ENCODE data around the gene C2orf42.

DNA sequence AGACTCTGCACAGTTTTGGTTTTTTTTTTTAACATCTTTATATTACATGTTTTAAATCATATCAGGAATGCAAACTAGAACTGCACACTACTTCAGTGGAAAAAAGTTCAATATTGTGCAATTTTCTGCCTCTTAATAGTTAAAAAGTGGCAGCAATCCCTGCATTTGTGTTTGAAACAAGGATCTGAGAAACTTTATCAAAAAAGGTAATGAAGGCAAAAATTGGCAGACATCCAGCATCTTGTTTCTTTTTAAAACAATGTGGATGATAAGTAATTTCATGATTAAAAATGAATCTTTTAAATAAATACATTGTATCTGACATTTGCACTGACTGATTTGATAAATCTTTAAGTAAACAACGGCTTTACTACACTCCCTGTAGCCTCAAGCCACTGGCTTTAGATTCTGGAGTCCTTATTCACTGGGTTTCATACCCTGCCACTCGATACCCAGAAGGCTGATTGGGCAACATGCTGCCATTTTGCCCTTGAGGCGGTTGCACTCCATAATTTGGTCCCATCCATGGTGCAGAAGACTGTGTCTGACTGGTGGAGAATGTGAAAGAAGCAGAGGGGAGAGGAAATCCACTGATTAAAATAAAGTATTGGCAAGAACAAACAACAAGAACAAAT, 21.6 kb upstream of the C2orf42 start:
- TF ChIP-seq, protein P1, sequence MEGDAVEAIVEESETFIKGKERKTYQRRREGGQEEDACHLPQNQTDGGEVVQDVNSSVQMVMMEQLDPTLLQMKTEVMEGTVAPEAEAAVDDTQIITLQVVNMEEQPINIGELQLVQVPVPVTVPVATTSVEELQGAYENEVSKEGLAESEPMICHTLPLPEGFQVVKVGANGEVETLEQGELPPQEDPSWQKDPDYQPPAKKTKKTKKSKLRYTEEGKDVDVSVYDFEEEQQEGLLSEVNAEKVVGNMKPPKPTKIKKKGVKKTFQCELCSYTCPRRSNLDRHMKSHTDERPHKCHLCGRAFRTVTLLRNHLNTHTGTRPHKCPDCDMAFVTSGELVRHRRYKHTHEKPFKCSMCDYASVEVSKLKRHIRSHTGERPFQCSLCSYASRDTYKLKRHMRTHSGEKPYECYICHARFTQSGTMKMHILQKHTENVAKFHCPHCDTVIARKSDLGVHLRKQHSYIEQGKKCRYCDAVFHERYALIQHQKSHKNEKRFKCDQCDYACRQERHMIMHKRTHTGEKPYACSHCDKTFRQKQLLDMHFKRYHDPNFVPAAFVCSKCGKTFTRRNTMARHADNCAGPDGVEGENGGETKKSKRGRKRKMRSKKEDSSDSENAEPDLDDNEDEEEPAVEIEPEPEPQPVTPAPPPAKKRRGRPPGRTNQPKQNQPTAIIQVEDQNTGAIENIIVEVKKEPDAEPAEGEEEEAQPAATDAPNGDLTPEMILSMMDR (conservative IDR thresholded peaks at IDR 0.05; ENCODE audit: low read length) = no peak
- TF ChIP-seq EZH2phosphoT487 (IDR thresholded peaks at IDR 0.05; ENCODE audit: borderline replicate concordance) = no peak

All from Loucy (cell line).